Activated naive CD8-positive, alpha-beta T cell treated with anti-CD3 and anti-CD28 coated beads, Interleukin-2, amount 50 U/mL, for 24 hours (primary cell): Measurements from ENCODE around the gene SNUPN.

Experiments
- ATAC-seq: fragments of 150-1000 bp; cut with Tn5 transposase; one replicate; pipeline ENCODE4 v1.10.0; 2021
- DNase-seq: peaks from one replicate; pipeline ENCODE4 v3.0.0; 2021
- H3K27ac Mint-ChIP-seq: one replicate; pipeline ENCODE4 v1.8.0; 2021; ENCODE audit warnings: mild to moderate bottlenecking, mixed read lengths
- H3K27me3 Mint-ChIP-seq: one replicate; pipeline ENCODE4 v1.8.0; 2021; ENCODE audit warnings: mixed read lengths
- H3K36me3 Mint-ChIP-seq: one replicate; pipeline ENCODE4 v1.8.0; 2021; ENCODE audit warnings: low read depth, mixed read lengths
- H3K4me1 Mint-ChIP-seq: one replicate; pipeline ENCODE4 v1.8.0; 2021; ENCODE audit warnings: mixed read lengths
- H3K4me3 Mint-ChIP-seq: one replicate; pipeline ENCODE4 v1.8.0; 2021; ENCODE audit warnings: mild to moderate bottlenecking, moderate library complexity, mixed read lengths
- H3K9me3 Mint-ChIP-seq: one replicate; pipeline ENCODE4 v1.8.0; 2021; ENCODE audit warnings: mixed read lengths

SNUPN gene

GRCh38 chr15:75659928-75660645 is 34.6 kb upstream of the SNUPN start:
- H3K9me3 Mint-ChIP-seq = no peaks in the 10 kb centered on the region
- no peaks in the 10 kb centered on the region for H3K27me3 Mint-ChIP-seq
- H3K27ac Mint-ChIP-seq = no peak overlapping the region
- H3K4me3 Mint-ChIP-seq = no peak overlapping the region
- DNase-seq = no peak
- no peak for ATAC-seq
- no peaks in the 10 kb centered on the region for H3K4me1 Mint-ChIP-seq
- H3K36me3 Mint-ChIP-seq = no peaks in the 10 kb centered on the region

DNA sequence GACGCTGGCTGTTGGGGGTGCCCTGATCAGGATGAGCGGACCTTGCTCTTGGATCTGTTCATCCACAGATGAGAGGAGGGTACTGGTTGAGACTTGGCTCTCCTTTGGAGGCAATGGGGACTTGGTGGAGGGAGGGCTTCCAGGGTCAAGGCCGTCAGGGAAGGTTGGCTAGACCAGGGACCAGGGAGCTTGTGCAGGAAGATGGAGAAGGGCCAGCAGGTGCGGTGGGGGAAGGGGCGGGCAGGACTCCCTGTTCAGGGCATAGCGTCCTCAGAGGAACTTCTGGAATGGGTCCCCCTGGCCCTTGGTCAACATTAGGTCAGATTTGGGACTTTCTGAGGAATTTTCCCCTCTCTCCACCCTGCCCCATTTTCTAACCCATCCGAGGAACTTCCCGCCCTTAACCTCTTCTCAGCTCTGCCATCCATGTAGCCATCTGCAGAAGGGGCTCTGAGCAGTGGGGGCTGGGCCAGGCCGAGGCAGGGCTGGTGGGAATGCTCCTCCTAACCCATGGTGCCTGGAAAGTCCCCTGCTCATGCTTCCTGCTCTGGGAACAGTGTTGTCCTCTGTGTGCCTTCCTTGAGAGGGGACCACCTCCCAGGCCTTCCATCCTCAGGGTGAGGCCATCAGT is 33.7 kb upstream of the SNUPN start:
- H3K9me3 Mint-ChIP-seq = no peaks in the 10 kb centered on the region
- H3K27ac Mint-ChIP-seq = no peak overlapping the region
- H3K4me1 Mint-ChIP-seq = no peaks in the 10 kb centered on the region
- H3K36me3 Mint-ChIP-seq = no peaks in the 10 kb centered on the region
- H3K27me3 Mint-ChIP-seq = no peaks in the 10 kb centered on the region
- DNase-seq (no peak), ATAC-seq (no peak)
- H3K4me3 Mint-ChIP-seq = no peak overlapping the region

DNA sequence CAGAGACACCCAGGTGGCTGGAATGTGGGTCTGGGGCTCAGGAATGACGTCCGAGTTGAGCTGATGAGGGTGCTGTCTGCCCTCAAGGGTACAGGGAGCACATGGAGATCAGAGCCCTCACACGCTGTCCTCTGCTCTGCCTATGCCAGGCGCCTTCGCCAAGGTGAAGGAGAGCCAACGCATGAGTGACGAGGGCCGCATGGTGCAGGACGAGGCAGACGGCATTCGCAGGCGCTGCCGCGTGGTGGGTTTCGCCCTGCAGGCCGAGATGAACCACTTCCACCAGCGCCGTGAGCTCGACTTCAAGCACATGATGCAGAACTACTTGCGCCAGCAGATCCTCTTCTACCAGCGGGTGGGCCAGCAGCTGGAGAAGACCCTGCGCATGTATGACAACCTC is 31.3 kb upstream of the SNUPN start:
- DNase-seq (no peak), ATAC-seq (no peak)
- Mint-ChIP-seq H3K9me3 (no peaks in the 10 kb centered on the region), H3K27ac (no peak overlapping the region), H3K4me1 (peaks cover 3% of the 10 kb centered on the region), H3K4me3 (no peak overlapping the region), H3K36me3 (no peaks in the 10 kb centered on the region), H3K27me3 (no peaks in the 10 kb centered on the region)

DNA sequence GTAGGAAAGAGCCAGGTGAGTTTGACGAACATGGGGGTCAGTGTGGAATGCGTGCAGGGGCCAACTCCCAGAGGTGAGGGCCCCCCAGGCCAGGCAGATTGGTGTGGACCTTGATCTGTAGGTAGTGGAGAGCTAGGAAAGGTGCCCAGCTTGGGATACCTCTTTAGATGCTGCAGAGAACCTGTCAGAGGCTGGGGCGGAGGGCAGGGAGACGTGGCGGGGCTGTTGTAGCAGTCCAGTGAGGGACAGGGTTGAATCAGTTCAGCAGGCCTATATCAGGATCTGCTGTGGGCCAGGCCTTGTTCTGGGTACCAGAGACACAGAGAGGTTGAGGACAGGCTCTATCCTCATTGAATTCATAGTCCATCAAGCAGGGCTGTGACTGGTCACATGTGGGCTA is 30.8 kb upstream of the SNUPN start:
- no peaks in the 10 kb centered on the region for H3K9me3 Mint-ChIP-seq
- no peaks in the 10 kb centered on the region for H3K27me3 Mint-ChIP-seq
- H3K4me1 Mint-ChIP-seq = peaks cover 8% of the 10 kb centered on the region
- no peaks in the 10 kb centered on the region for H3K36me3 Mint-ChIP-seq
- no peak for ATAC-seq
- no peak for DNase-seq
- H3K4me3 Mint-ChIP-seq = no peak overlapping the region
- no peak overlapping the region for H3K27ac Mint-ChIP-seq

DNA sequence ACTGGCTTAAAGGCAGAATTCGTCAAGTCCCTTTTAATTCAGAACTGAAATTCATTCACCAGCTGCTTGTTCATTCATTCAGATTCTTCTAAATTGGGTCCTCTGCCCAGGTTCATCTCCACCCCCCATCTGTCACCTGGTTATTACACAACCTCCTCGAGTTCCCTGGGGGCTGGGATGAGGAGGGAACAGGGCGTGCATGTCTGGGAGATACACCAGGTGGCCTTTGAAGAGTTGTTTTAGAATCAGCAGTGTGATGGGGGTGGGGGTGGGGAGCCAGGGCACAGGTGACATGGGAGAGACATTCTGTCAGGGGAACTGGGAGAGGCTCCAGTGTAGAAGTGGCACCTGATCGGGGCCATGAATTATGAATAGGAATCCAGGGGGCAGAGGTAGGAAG is 30.4 kb upstream of the SNUPN start:
- DNase-seq (no peak), ATAC-seq (no peak)
- Mint-ChIP-seq H3K27me3 (no peaks in the 10 kb centered on the region), H3K4me1 (peaks cover 12% of the 10 kb centered on the region), H3K36me3 (no peaks in the 10 kb centered on the region), H3K27ac (no peak overlapping the region), H3K4me3 (no peak overlapping the region), H3K9me3 (no peaks in the 10 kb centered on the region)

- H3K9me3 Mint-ChIP-seq = no peaks in the 10 kb centered on the region
- H3K4me3 Mint-ChIP-seq = no peak overlapping the region
- no peaks in the 10 kb centered on the region for H3K36me3 Mint-ChIP-seq
- no peak for ATAC-seq
- DNase-seq = no peak
- no peak overlapping the region for H3K27ac Mint-ChIP-seq
- H3K27me3 Mint-ChIP-seq = no peaks in the 10 kb centered on the region
- peaks cover 22% of the 10 kb centered on the region for H3K4me1 Mint-ChIP-seq
Measured at GRCh38 chr15:75654201-75654907, 28.8 kb upstream of the SNUPN start.

DNA sequence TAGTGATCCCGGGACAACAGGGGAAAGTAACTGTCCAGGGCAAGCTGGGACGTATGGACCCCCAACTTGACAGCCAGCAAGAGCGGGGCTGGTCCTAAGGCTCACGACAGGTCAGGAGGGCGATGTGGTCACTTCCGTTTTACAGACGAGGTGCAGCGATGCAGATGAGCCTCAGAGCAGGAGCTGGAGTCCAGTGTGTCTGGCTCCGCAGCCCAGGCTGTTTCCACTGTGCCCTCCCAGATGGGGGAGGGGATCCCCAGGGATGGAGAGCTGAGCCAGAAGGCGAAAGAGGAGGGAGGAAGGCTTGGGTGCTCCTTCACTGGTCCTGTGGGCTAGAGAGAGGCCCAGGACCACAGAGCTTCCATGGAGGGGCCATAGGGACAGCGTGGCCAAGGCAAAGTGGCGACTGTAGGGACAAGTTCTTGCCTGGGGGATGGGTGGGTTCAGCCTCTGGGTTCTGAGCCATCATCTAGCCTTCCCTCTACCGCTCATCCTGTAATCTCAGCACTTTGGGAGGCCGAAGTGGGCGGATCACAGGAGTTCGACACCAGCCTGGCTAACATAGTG is 27.9 kb upstream of the SNUPN start:
- no peak overlapping the region for H3K27ac Mint-ChIP-seq
- peaks cover 24% of the 10 kb centered on the region for H3K4me1 Mint-ChIP-seq
- no peaks in the 10 kb centered on the region for H3K36me3 Mint-ChIP-seq
- no peaks in the 10 kb centered on the region for H3K9me3 Mint-ChIP-seq
- no peaks in the 10 kb centered on the region for H3K27me3 Mint-ChIP-seq
- H3K4me3 Mint-ChIP-seq = no peak overlapping the region
- ATAC-seq (no peak), DNase-seq (no peak)

GRCh38 chr15:75651810-75652543 is 26.5 kb upstream of the SNUPN start:
- H3K4me1 Mint-ChIP-seq = peaks cover 29% of the 10 kb centered on the region
- H3K4me3 Mint-ChIP-seq = no peak overlapping the region
- H3K9me3 Mint-ChIP-seq = no peaks in the 10 kb centered on the region
- DNase-seq = peak; percentile 16
- H3K27ac Mint-ChIP-seq = peak overlapping the region; percentile 46
- peaks cover 2% of the 10 kb centered on the region for H3K27me3 Mint-ChIP-seq
- no peak for ATAC-seq
- H3K36me3 Mint-ChIP-seq = no peaks in the 10 kb centered on the region

- peaks cover 35% of the 10 kb centered on the region for H3K4me1 Mint-ChIP-seq
- H3K9me3 Mint-ChIP-seq = no peaks in the 10 kb centered on the region
- H3K27me3 Mint-ChIP-seq = peaks cover 2% of the 10 kb centered on the region
- peak overlapping the region; percentile 18 for H3K4me3 Mint-ChIP-seq
- H3K36me3 Mint-ChIP-seq = no peaks in the 10 kb centered on the region
- H3K27ac Mint-ChIP-seq = peak overlapping the region; percentile 46
- ATAC-seq (no peak), DNase-seq (peak; percentile 14)
Measured at GRCh38 chr15:75650908-75651809, 25.6 kb upstream of the SNUPN start.

GRCh38 chr15:75649848-75650247 is 24.3 kb upstream of the SNUPN start:
- no peaks in the 10 kb centered on the region for H3K36me3 Mint-ChIP-seq
- no peaks in the 10 kb centered on the region for H3K9me3 Mint-ChIP-seq
- H3K4me3 Mint-ChIP-seq = peak overlapping the region; percentile 27
- peaks cover 2% of the 10 kb centered on the region for H3K27me3 Mint-ChIP-seq
- ATAC-seq (no peak), DNase-seq (no peak)
- H3K27ac Mint-ChIP-seq = no peak overlapping the region
- H3K4me1 Mint-ChIP-seq = peaks cover 37% of the 10 kb centered on the region

DNA sequence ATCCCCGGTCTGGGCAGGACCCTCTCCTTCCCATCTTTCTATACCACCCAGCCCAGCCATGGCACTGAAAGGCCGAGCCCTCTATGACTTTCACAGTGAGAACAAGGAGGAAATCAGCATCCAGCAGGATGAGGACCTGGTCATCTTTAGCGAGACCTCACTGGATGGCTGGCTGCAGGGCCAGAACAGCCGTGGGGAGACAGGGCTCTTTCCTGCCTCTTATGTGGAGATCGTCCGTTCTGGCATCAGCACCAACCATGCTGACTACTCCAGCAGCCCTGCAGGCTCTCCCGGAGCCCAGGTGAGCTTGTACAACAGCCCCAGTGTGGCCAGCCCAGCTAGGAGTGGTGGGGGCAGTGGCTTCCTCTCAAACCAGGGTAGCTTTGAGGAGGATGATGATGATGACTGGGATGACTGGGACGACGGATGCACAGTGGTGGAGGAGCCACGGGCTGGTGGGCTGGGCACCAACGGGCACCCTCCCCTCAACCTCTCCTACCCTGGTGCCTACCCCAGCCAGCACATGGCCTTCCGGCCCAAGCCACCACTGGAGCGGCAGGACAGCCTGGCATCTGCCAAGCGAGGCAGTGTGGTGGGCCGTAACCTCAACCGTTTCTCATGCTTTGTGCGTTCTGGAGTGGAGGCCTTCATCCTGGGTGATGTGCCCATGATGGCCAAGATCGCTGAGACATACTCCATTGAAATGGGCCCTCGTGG is 23.7 kb upstream of the SNUPN start:
- Mint-ChIP-seq H3K4me1 (peaks cover 37% of the 10 kb centered on the region), H3K27me3 (peaks cover 2% of the 10 kb centered on the region), H3K4me3 (peak overlapping the region; percentile 83), H3K9me3 (no peaks in the 10 kb centered on the region), H3K36me3 (no peaks in the 10 kb centered on the region), H3K27ac (no peak overlapping the region)
- ATAC-seq (no peak), DNase-seq (no peak)

- DNase-seq (peak; percentile 15), ATAC-seq (no peak)
- Mint-ChIP-seq H3K27ac (no peak overlapping the region), H3K9me3 (no peaks in the 10 kb centered on the region), H3K27me3 (peaks cover 2% of the 10 kb centered on the region), H3K36me3 (no peaks in the 10 kb centered on the region), H3K4me1 (peaks cover 37% of the 10 kb centered on the region), H3K4me3 (peak overlapping the region; percentile 83)
Measured at GRCh38 chr15:75648156-75649000, 22.9 kb upstream of the SNUPN start.
